ENCODE data around the gene FBXW9.

FBXW9 gene

DNA sequence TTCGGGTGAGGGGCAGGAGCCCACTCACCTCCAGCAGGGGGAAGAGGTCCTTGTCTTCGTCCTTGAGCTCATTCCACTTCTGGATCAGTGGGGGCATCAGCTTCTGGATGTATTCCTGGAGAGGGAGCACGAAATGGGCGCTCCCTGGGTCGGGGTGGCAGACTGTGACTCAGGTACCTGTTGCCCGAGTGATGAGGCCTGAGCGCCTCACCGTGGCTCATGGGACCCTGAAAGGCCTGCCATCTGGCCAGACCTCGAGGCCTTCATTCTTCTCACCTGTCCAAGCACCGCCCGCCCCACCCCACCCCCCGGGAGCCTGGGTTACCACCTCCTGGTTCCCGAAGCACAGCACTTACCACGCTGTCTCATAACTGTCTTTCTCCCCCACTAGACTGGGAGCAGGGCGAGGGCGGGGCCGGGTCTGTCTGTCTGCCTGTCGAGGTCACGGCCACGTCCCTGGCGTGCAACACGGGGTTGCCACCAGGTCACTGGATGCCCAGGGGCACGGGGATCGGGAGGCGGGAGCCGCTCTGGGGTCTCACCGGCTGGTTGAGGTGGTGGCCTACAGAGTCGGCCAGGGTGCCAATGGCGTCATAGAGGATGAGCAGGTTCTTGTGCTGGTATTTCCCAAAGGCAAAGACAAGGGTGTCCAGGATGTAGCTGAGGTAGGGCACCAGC, 9.4 kb upstream of the FBXW9 start:
- H4K20me1 ChIP-seq (ENCODE audit: insufficient read depth, low read length): peaks cover 26% of the 10 kb centered on the region
- H3K9me3 ChIP-seq (ENCODE audit: insufficient read depth, low read length, severe bottlenecking): no peaks in the 10 kb centered on the region
- no peaks in the 10 kb centered on the region for H3K79me2 ChIP-seq (ENCODE audit: insufficient read depth, low read length)
- peaks cover 94% of the 10 kb centered on the region for H3K36me3 ChIP-seq (ENCODE audit: insufficient read depth, low read length)
- no peak overlapping the region for H3K9ac ChIP-seq (ENCODE audit: low read depth, low read length)
- no peaks in the 10 kb centered on the region for H3K27me3 ChIP-seq (ENCODE audit: insufficient read depth, low read length, poor library complexity)
- no peaks in the 10 kb centered on the region for H3K4me1 ChIP-seq (ENCODE audit: insufficient read depth, low read length)
- H3K4me3 ChIP-seq (ENCODE audit: low read depth in 1 of 2, low read length in 2 of 2): no peak overlapping the region
- H3K4me2 ChIP-seq (ENCODE audit: insufficient read depth, low read length): no peak overlapping the region
- no peak for ATAC-seq (ENCODE audit: insufficient read depth, low read depth)
- no peak overlapping the region for H2AFZ ChIP-seq (ENCODE audit: low read depth, low read length)
- no peak for TF ChIP-seq CTCF (IDR thresholded peaks at IDR 0.05; ENCODE audit: borderline replicate concordance, extremely low read depth, low read length, poor library complexity, severe bottlenecking)
- TF ChIP-seq EZH2 (IDR thresholded peaks at IDR 0.05; ENCODE audit: borderline replicate concordance, low read depth, low read length, severe bottlenecking): no peak
- DNase-seq: no peak
- no peak overlapping the region for H3K27ac ChIP-seq (ENCODE audit: low read length)

DNA sequence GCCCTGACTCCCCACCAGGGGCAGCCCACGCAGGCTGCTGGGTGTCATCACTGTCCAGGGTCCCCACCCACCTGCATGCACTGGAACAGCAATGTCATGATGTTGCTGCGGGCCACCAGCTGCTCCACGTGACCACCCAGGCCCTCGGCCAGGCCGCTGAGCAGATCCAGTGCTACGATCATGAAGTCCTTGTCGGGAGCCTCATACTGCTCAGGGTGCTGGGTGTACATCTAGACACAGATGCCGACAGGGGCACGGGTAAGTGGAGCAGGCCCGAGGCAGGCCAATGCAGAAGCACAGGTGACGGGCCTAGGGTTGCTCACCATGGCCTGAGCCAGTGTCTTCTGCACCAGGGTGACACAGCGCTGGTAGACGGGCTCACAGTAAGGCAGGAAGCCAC, 8.7 kb upstream of the FBXW9 start:
- Histone ChIP-seq H3K27ac (ENCODE audit: low read length) (no peak overlapping the region), H3K9ac (ENCODE audit: low read depth, low read length) (no peak overlapping the region), H4K20me1 (ENCODE audit: insufficient read depth, low read length) (peaks cover 23% of the 10 kb centered on the region), H3K4me1 (ENCODE audit: insufficient read depth, low read length) (no peaks in the 10 kb centered on the region), H3K9me3 (ENCODE audit: insufficient read depth, low read length, severe bottlenecking) (no peaks in the 10 kb centered on the region), H3K4me2 (ENCODE audit: insufficient read depth, low read length) (no peak overlapping the region), H3K27me3 (ENCODE audit: insufficient read depth, low read length, poor library complexity) (no peaks in the 10 kb centered on the region), H2AFZ (ENCODE audit: low read depth, low read length) (no peak overlapping the region), H3K36me3 (ENCODE audit: insufficient read depth, low read length) (peaks cover 95% of the 10 kb centered on the region), H3K79me2 (ENCODE audit: insufficient read depth, low read length) (no peaks in the 10 kb centered on the region), H3K4me3 (ENCODE audit: low read depth in 1 of 2, low read length in 2 of 2) (no peak overlapping the region)
- TF ChIP-seq CTCF (IDR thresholded peaks at IDR 0.05; ENCODE audit: borderline replicate concordance, extremely low read depth, low read length, poor library complexity, severe bottlenecking) (no peak), EZH2 (IDR thresholded peaks at IDR 0.05; ENCODE audit: borderline replicate concordance, low read depth, low read length, severe bottlenecking) (no peak)
- ATAC-seq (ENCODE audit: insufficient read depth, low read depth) (no peak), DNase-seq (no peak)

GRCh38 chr19:12703046-12703445, 6.6 kb upstream of the FBXW9 start:
- H3K27ac ChIP-seq (ENCODE audit: low read length): no peak overlapping the region

More at GRCh38 chr19:12703046-12703445, 6.6 kb upstream of the FBXW9 start:
- H3K4me3 ChIP-seq (ENCODE audit: low read depth in 1 of 2, low read length in 2 of 2): no peak overlapping the region
- no peaks in the 10 kb centered on the region for H3K27me3 ChIP-seq (ENCODE audit: insufficient read depth, low read length, poor library complexity)
- H3K4me1 ChIP-seq (ENCODE audit: insufficient read depth, low read length): peaks cover 11% of the 10 kb centered on the region
- H3K9ac ChIP-seq (ENCODE audit: low read depth, low read length): no peak overlapping the region
- H3K36me3 ChIP-seq (ENCODE audit: insufficient read depth, low read length): peaks cover 87% of the 10 kb centered on the region
- peaks cover 20% of the 10 kb centered on the region for H4K20me1 ChIP-seq (ENCODE audit: insufficient read depth, low read length)
- no peaks in the 10 kb centered on the region for H3K79me2 ChIP-seq (ENCODE audit: insufficient read depth, low read length)
- DNase-seq (peak; percentile 82), ATAC-seq (ENCODE audit: insufficient read depth, low read depth) (peak; percentile 87)
- no peak overlapping the region for H2AFZ ChIP-seq (ENCODE audit: low read depth, low read length)
- no peak for TF ChIP-seq CTCF (IDR thresholded peaks at IDR 0.05; ENCODE audit: borderline replicate concordance, extremely low read depth, low read length, poor library complexity, severe bottlenecking)
- TF ChIP-seq EZH2 (IDR thresholded peaks at IDR 0.05; ENCODE audit: borderline replicate concordance, low read depth, low read length, severe bottlenecking): no peak
- no peaks in the 10 kb centered on the region for H3K9me3 ChIP-seq (ENCODE audit: insufficient read depth, low read length, severe bottlenecking)
- H3K4me2 ChIP-seq (ENCODE audit: insufficient read depth, low read length): no peak overlapping the region
